GM21528 (cell line): ENCODE data around the gene H2AZ2.
"Not testable (repeated sequence)": the region's sequence is repeated elsewhere in the genome, so short reads cannot be mapped to it uniquely, and the experiment has no call there.

Experiments
- ATAC-seq: cut with Tn5 transposase; IDR thresholded peaks from one replicate; pipeline ENCODE4 v1.9.1; 2021; ENCODE audit warnings: mild to moderate bottlenecking, moderate library complexity; ENCODE audit not compliant: unreplicated experiment, low FRiP score

The H2AZ2 gene

GRCh38 chr7:44823255-44823781 is 24.6 kb downstream of the H2AZ2 start:
- ATAC-seq = no peak

- ATAC-seq = no peak
These were observed 28.6 kb downstream of the H2AZ2 start for GRCh38 chr7:44819292-44819691.

- no peak for ATAC-seq
These were observed 33.0 kb downstream of the H2AZ2 start for GRCh38 chr7:44814919-44815318.

- ATAC-seq = no peak
These were observed 36.3 kb downstream of the H2AZ2 start for GRCh38 chr7:44811571-44811970.

GRCh38 chr7:44811093-44811492 is 36.8 kb downstream of the H2AZ2 start:
- no peak for ATAC-seq

- no peak for ATAC-seq
These were observed 38.9 kb downstream of the H2AZ2 start for GRCh38 chr7:44808914-44809393.

- ATAC-seq = no peak
These were observed 41.9 kb downstream of the H2AZ2 start for GRCh38 chr7:44805950-44806349.

GRCh38 chr7:44803828-44804519 is 43.9 kb downstream of the H2AZ2 start:
- not testable (repeated sequence) for ATAC-seq

GRCh38 chr7:44802418-44803025 is 45.4 kb downstream of the H2AZ2 start:
- ATAC-seq = no peak

- no peak for ATAC-seq
These were observed 46.0 kb downstream of the H2AZ2 start for GRCh38 chr7:44801890-44802289.

GRCh38 chr7:44799939-44800338 is 47.9 kb downstream of the H2AZ2 start:
- no peak for ATAC-seq

- ATAC-seq = no peak
These were observed 49.1 kb downstream of the H2AZ2 start for GRCh38 chr7:44798649-44799305.

GRCh38 chr7:44797329-44798258 is 50.3 kb downstream of the H2AZ2 start:
- peak; percentile 51 for ATAC-seq

- peak; percentile 87 for ATAC-seq
These were observed 51.2 kb downstream of the H2AZ2 start, which contains the start of gene PPIA for GRCh38 chr7:44796504-44797328. Gene PPIA (plus strand): TSS chr7:44796681. CDS start chr7:44796725, 44 bp downstream.

- ATAC-seq = peak; percentile 37
These were observed 51.8 kb downstream of the H2AZ2 start for GRCh38 chr7:44796034-44796503.

GRCh38 chr7:44794331-44794730 is 53.6 kb downstream of the H2AZ2 start:
- ATAC-seq = no peak

GRCh38 chr7:44793919-44794318 is 54.0 kb downstream of the H2AZ2 start:
- ATAC-seq = no peak

- no peak for ATAC-seq
These were observed 56.3 kb downstream of the H2AZ2 start for GRCh38 chr7:44791278-44792219.
